GM21619 (cell line): ENCODE data around the gene CSF1.
A peak's percentile ranks its signal among the peaks of the same experiment; 100 is the strongest.

Experiments
- ATAC-seq: cut with Tn5 transposase; IDR thresholded peaks from one replicate; pipeline ENCODE4 v1.9.1; 2021; ENCODE audit not compliant: unreplicated experiment

Gene CSF1

DNA sequence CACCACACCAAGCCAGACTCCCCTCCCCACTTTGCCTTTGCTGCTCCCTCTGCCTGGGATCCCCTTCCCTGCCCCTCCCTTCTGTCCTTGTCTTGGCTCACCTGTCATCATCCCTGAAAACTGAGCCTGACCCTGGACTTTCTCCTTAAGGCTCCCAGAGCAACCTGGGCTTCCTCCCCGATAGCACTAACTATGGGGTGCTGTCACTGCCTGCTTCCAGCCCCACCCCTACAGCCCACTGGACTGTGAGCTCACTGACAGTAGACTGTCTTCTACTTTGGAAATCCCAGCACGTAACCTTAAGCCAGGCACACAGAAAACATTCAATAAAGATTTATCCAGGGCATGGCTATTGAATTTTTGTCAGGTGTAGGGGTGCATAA, 9.5 kb upstream of the CSF1 start:
- ATAC-seq: no peak

DNA sequence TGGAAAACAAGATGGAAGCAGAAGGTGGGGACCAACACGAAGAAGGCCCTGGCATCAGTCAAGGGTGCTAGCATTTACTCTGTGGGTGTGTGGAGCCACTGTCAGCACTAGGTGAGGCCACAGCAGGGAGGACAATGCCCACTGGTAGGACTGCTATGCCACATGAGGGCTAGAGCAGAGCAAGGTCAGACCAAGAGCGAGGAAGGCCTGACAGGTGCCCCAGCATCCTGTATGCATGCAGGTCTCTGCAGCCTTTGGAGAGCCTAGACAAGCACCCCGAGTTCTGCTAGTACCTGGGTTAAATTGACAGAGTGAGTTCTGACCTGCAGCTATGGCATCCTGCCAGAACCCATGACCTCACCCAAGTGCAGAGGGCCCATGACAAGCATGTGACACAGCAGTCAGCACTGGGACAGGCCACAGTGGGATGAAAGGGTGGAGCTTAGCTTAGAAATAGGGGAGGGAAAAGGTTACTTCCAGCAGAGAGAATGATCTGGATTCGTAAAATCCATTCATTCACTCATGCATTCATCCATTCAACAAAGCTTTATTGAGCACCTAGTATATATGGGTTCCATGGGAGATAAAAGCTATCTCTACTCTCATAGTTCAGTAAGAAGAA, 9.0 kb upstream of the CSF1 start:
- no peak for ATAC-seq

DNA sequence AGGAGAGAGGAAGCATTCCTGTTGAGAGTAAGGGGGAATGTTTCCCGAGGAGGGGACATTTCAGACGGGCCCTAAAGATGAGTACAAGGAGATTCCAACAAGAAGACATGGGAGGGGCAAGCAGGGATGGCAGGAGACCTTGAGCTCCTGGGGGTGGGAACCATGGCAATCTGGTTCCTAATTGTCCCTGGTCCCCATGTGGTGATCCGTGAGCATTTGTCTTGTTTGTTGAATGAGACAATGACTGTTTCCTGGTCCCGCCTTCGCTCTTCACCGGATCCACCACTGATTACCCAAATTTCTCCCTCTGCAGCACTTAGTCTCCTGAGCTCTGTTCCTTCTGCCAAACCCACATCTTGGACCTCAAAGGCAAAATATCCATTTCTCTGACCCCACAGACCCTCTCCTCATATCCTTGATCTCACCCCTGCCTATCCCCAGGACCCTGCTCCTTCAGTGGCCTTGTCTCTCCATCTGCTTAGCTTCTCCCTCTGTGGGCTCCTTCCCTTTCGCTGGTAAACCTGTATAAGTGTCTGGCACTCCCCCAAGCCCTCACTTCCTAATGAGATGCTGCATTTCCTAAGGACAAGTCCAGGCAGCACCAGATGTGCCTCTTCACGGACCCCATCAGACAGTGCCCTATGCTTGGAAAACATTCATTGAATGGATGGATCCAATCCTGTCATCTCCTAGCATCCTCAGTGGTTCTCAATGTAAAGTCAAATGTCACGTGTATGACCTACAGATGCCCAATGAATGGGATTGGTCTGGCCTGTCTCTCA, 8.3 kb upstream of the CSF1 start:
- no peak for ATAC-seq

DNA sequence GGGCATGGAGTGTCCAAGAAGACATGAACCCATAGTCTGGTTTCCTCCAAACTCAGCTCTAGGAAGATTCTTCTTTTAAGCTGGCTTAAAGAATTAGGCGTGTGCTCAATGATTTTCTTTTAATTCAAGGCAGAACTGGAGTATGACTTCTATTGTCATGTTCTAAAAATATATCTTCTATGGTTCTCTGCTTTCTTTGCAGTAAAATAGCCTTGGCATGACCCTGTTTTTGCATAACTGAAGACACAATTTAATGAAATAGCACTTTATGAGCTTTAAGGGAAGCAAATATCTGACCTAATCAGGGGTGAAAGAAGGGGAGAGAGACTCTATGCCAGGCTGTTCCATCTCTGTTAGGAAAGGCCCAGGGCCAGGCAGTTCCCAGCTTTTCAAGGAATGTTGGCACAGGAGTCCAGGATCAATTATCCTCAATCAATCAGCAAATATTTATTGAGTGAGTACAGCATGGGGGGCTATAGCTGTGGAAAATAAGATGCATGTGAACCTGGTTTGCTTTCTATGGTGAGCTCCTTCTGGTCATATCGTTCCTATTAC, 7.2 kb upstream of the CSF1 start:
- no peak for ATAC-seq

DNA sequence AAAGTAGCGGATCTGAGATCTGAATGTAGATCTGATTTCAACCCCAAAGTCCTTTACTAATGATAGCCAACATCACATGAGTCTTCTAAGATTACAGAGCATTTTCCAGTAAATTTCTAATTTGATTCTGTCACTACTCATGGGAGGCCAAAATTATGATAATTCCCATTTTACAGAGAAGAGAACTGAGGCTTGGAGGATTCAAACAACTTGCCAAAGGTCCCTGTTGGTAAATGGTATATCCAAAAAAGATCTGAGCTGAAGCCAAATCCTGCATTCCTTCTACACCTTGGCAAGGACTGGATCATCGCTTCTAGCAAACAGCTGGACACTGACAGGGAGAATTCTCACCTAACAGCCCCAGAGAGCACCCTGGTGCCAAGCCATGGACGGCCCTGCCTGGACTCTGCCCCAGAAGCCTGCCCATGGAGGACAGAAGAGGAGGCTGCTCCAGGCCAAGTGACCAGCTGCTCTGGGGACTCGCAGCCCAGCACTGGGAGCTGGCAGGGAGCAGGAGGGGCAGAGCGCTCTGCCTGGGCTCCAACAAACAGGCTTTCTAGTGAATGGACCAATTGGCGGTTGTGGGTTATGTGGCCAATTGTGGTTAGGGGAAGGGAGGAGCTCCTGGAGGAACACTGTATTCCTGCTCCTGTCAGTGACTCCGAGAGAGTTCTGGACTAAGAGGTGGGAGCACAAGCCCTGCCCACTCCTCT, 6.4 kb upstream of the CSF1 start:
- ATAC-seq: no peak

DNA sequence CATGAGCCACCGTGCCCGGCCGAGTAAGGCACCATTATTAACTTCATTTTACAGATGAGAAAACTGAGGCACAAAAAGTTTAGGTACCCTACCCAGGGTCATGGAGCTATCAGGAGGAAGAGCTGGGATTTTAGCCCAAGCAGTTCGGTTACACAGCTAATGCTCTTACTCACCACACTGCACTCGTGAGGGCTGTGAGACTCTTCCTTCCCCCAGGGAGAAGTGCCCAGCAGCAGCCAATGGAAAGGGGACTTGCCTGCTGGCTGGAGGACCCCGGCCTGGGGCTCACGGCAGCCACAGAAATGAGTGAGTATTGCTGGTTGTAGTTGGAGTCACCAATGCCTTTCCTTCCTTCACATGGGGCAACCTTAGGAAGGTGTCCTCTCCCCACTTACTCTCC, 5.2 kb upstream of the CSF1 start:
- ATAC-seq: no peak

DNA sequence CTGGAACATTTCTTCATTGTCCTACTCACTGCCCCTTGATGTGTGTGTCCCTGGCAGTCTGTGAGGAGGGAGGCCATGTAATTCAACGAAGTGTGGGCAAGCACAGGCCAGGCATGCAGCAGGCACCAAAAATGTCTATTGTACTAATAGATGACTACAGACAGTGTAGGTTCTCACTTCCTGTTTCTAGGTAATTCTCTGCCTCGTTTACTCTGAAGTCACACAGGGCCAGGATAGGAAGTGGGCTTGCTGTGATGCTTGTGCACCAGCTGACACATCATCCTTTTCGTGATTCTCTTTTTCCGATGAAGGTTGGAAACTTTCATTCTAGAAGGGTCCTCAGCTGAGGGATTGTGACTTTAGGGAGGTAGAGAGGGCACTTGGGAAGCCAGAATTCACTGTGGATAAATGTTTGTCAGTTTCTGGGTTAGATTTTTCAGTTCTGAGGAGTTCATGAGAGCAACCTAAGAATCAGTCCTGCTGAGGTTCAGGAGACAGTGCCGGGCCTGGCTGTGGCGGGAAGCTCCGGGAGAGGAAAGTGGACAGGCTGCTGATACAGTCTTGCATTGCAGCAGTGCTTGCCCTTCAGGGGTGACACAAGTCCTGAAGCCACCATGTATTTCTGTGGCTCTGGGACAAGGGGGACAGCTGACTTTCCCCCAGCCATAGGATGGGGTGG, 4.3 kb upstream of the CSF1 start:
- ATAC-seq: peak; percentile 87

DNA sequence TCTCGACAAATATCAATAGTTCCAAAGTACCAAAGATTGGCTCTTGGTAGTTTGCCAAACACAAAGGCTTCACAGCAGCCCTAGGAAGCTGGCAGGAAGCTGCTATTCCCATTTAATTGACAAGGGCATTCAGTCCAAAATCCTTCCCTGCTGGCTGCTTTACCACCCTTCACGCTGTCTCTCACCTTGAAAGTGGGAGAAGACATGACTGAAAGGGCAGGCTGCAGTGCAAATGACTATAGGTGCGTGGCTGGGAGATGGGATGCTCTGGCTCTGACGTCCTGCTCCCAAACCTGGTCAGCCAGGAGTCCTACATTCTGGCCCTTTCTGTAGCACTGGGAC, 3.8 kb upstream of the CSF1 start:
- ATAC-seq: no peak

DNA sequence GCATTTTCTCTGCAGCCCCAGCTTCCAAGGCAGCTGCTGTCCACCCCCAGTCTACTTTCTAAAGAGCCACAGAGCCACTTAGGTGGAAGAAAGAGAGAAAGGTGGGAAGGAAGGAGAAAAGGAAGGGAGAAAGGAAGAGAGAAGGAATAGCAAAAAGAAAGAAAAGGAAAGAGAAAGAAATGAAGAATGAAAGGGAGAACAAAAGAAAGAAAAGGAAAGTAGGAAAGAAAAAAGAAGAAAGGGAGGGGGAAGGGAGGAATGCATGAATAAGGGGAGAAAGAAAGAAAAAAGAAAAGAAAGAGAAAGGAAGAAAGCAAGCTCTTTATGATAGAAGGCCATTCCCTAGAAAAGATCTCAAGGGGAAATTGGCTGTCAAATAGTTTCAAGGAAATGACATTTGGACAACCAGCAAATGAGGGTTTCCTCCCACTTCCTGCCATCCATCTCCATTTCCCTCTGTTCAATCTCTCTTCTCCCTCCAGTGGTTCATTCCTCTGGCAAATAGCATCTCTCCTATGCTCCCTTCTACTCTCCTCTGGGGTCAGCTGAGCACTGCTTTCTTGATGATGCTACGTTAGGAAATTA, 3.4 kb upstream of the CSF1 start:
- ATAC-seq: no peak

DNA sequence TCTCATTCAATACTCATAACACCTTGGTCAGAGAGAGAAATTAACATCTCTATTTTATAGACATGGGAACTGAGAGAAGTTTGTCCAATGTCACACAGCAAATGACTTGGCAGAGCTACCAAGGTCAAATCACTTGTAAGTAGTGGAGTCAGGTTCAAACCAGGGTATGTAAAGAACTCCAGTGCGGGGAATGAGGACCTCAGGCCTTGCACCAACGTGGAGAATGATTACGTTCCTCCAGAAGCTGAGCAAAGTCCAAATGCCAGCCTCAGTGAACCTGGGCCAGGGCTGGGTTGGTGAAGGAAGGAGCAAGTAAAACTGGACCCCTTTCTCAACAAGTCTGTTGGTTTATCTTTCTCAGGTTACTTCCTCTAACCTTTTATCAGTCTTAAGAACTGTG, 1.8 kb upstream of the CSF1 start:
- no peak for ATAC-seq

DNA sequence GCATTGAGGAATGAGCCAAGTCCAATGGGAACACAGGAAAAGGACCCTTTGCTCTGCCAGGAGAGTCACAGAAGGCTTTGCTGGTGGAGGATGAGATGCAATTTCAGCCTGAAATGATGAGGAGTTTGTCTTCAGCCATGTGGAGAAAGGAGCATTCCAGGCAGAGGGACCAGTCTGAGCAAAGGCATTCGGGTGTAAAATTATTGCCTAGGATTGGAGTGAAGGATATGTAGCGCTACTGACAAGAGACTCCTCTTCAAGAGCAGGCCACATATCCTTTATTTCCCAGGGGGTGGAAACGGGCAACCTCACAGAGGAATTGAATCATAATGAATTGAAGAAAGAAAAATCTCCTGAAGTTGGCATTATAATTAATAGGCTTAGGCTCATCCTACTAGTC, 1.1 kb upstream of the CSF1 start:
- ATAC-seq: no peak

DNA sequence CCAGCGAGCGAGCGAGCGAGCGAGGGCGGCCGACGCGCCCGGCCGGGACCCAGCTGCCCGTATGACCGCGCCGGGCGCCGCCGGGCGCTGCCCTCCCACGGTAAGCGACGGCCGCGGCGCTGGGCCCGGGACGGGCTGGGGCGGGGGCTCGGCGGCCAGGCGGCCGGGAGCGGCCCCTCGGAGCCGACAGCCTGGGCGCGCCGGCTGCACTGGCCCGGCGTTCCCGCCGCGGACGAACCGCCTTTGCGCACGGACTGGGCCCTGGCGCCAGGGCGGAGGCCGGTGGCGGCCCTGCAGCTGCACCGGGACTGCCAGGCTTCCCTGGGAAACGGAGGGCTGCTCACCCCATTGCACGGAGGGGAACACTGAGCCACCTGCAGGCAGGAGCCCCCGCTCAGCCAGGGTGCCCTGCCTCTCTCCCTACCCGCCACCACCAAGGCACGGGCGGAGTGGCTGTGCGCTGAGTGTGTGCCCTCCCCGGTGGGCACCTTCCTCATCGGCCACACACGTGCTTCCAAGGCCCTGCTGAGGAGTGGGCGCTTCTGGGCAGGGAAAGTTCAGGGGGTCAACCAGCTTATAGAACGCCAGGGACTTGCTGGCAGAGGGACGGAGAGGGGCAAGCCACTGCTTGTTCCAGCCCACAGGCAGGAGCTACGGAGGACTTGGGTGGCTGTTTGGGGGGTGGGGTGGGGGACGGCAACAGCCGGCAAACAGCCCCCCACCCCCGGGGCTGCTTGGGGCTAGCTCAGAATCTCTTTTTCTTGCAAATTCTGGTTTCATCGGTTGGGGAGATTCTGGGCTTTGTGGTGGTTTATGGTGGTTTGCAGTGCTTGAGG, 532 bp downstream of the CSF1 start:
- ATAC-seq: no peak

DNA sequence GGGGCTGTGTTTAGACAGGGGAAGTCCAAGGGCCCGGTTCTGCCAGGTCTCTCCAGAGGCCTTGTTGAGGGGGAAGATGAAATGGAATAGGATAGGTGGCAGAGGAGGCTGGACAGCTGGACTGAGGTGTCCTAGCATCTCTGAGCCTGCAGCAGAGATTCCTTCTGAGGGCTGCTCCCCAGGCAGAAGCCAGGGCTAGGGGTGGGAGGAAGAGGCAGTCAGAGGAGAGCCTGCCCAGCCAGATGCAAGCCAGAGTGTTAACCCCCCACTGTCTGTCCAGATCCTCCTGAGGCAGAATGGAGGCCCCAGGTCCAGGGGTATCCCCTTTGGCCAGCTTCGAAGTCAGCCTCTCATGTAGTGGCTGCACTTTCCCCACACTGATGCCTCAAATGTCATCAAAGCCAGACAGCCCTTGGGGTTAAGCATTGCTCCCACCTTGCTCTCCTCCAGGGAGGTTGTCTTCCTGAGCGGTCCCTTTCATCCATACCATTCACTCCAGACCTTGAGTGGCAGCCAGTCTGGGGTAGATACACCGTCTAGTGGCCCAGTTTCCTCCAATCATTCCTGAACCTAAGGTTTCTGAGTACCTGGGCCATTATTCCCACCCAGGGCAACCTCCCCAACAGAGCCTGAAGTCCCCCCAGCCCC, 1.7 kb downstream of the CSF1 start:
- ATAC-seq: no peak

DNA sequence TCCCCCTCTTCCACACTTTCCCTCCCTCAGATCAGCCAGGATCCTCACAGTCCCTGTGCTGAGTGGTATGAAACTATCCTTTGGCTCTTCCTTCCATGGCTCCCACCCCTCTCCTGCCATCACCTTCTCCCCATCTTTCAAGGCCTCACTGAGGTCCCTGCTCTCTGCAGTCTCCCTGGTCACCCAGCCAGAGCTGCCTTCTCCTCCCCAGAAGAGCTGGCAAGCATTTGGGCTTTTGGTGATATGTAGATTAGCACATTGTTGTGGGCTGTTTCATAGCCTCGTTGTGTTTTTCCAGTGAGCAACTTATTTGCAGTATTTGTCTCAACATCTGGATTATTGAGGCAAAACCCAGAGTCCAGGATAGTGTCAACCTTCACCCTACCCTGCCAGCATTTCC, 2.2 kb downstream of the CSF1 start:
- no peak for ATAC-seq

DNA sequence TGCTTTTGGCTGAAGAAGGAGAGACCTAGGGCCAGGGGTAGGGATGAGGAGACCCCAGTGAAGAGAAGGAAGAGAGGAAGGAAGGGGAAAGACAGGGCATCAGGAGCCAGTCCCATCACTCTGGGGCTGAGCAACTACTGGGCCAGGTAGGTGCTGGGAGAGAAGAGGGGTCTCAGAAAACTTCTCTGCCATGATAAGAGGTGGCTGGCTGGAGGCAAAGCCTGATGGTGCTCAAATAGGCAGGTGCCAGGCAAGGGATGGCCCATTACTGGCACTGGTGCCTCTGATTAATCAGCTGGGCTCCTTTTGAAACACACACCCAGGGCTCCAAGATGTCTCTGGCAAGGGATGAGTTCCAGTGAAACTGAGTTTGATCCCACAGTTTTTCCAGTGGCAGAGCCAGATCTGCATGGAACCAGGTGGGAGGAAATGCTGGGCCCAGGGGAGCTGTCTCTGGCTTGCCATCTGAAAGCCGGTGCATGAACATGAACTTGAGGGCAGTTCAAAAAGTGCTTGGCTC, 2.8 kb downstream of the CSF1 start:
- no peak for ATAC-seq

DNA sequence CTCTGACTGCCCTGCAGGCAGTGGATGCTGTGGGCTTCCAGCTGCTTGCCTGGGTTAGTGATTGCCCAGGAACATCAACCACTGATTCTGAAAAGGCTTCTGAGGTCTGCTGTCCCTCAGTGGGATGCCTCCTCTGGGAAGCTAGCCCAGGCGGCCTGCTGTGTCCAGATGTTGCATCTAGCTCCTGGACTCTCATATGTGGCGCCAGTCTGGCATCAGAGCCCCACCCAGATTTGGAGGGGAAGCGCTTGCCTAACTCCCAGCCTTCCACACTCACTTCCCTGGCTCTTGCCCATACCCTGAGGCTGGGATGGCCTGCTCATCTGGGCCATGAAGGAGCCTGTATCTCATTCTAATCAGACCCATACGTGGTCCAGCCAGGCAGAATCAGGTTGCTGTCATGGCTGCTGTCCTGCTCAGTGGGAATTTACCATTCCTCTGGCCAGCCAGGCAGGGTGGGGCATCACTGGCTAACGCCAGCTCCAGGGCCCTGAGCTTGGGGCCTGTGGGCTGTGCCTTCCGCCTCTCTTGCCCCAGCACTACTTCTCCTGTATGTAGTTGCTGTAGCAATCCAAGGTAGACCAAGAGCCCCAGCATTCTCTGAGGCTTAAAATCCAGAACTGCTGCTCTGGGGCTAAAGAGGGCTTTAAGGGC, 4.1 kb downstream of the CSF1 start:
- ATAC-seq: no peak

DNA sequence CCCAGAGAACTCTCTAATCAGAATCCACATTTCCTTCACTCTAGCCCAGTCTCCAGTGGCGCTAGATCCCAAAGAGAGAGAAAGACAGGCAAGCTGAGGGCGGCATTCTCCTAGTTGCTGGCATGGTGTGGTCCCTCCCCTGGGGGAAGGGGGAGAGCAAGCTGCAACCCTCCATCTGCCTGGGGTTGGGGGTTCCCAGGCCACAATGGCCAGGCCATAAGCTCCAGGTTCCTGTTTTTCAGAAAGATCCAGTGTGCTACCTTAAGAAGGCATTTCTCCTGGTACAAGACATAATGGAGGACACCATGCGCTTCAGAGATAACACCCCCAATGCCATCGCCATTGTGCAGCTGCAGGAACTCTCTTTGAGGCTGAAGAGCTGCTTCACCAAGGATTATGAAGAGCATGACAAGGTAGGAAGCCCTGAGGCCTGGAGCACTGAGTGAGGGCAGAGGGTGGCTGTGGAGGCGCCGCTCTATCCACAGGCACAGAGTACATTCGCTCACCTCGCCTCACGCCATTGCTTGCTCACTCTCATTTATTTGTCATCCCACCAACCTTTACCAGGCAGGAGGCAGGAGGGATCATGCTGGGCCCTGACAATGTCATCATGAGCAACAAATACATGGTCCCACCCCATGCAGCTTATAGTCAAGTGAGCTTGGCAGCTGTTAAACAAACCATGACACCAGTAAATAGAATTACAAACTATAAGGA, 6.6 kb downstream of the CSF1 start:
- no peak for ATAC-seq
